ENCODE measurements around the gene PRKAG2.

Gene PRKAG2

DNA sequence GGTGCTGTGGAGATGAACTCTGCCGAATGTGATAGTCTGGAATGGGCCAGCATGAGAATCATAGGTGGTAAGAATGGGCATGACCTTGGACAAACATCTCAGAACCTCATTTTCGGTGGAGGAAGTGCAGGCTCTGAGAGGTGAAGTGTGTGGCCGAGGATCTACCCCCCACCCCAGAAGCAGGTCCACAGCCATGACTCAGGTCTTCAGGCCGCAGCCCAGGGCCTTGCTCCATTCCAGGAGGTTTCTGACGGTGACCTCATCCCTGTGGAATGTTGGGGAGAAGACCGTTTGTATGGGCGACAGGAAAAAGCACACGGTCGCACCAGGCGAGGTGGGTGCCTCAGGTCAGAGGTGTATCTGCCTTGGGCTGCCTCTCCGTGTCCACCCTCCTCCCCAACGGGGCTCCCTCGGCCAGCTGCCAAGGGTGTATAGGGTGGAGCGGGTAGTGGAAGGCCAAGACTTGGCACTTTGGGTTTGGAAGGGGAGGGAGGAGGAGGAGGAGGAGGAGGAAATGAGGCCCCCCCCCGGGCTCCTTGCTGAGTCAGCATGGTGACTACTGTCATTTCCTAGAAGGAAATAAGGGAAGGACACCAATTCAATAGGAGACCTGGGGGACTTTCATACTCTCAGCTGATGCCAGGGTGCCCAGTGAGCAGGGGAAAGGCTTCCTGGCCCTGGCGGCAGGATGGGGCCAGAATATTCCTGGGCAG lies 189.2 kb downstream of the PRKAG2 start:
- no peak for DNase-seq

GRCh38 chr7:151686826-151687225 lies 190.1 kb downstream of the PRKAG2 start:
- DNase-seq = no peak

GRCh38 chr7:151686016-151686766 lies 190.7 kb downstream of the PRKAG2 start:
- no peak for DNase-seq

DNA sequence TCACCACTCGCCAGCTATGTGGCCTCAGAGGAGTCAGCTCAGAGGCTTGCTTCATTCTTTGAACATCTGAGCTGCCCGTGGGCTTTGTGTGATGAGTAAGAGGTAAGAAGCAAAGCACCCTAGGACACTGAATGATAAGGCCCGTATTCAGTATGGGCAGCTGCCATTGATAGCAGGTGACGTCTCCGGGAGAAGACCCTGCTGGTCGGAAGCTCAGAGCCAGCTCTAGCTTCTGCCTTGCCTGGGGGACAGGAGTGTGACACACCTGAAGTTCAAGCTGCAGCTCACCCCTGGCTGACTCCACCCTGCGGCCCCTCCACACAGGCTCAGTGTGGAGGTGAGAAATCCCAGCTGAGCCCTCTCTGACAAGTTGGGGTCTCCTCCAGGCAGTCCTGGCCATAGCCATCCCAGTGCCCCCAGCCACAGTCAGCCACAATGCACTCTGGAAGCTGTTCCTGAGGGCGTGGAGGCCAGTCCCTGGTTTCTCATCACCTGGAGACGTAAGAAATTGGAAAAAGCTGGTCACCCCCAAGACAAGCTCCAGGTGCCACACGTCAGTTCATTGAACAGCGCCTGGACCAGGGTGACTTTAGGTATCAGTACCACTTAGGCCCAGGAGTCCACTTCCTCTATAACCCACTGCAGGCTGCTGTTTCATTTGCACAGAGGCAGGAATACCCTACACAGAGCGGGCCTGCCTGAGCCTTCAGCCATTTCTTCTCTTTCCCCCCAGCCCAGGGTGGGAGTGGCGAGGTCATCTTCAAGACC lies 192.3 kb downstream of the PRKAG2 start:
- DNase-seq = no peak

- no peak for DNase-seq
Measured at GRCh38 chr7:151683615-151684407, 193.1 kb downstream of the PRKAG2 start.

GRCh38 chr7:151682831-151683614 lies 193.9 kb downstream of the PRKAG2 start:
- peak; percentile 13 for DNase-seq

DNA sequence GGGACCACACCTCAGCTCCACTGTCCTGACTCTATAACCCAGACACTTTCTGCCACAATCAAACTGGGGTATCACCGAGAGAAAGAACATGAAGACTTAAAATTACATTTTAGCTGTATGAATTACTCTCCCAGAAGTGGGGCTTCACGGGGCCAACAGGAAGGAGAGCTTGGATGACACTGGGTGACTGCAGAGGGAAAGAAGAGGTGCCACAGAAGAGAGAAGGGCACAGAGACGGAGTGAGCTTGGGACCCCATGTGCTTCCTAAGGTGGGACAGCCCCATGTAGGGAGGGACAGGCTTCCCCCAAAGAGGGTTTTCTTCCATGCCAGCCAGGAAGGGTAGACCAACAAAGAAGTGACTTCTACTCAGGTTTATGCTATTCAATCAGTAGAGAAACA lies 195.2 kb downstream of the PRKAG2 start:
- DNase-seq = no peak

DNA sequence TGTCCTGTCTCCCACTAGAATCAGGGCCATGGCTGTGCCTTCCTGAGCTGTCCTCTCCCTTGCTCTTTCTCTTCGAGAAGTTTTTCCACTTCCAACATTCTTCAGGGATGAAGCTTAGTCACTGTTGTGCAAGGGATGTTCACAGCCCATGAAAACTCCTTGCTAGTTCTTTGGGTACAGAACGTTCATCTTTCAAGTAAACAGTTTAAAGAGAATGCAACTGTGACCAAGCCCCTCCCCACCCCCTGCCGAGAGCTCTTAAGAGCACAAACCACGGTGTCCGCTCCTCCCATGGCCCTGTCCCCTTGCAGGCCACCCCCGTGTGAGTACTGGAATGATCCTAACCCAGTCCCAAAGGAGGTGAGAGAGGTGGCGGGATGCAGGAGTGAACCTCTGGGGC lies 196.1 kb downstream of the PRKAG2 start:
- DNase-seq = no peak

- no peak for DNase-seq
Measured at GRCh38 chr7:151679881-151680612, 196.9 kb downstream of the PRKAG2 start.

DNA sequence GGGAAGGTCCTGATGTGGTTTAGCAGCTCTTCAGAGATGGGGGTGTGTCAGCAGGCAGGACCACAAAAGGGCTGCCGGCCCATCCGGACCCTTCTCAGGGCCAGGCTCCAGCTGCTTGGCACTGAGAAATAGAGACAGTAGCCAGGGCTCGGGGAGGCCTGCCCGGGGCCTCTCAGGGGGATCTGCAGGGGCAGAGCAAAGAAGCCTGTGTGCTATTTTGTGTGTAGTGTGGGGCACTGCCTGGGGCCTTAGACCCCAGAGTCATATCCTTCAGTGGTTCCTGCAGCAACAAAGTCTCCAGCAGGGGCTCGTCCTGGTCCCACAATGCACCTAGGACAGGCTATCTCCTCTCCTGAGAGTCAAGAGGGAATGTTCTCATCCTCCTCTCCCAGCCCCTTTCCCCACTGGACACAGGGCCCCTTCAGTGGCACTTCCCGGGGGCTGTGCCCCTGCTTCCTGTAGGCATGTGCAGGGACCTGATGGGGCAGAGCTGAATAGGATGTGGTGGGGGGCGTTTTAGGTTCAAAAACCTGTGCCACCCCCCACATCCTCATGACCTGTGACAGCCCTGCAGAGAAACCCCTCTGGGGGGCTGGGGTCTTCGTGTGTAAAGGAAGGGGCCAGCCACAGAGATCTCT lies 197.7 kb downstream of the PRKAG2 start:
- no peak for DNase-seq

- DNase-seq = no peak
Measured at GRCh38 chr7:151678227-151678604, 198.7 kb downstream of the PRKAG2 start.

DNA sequence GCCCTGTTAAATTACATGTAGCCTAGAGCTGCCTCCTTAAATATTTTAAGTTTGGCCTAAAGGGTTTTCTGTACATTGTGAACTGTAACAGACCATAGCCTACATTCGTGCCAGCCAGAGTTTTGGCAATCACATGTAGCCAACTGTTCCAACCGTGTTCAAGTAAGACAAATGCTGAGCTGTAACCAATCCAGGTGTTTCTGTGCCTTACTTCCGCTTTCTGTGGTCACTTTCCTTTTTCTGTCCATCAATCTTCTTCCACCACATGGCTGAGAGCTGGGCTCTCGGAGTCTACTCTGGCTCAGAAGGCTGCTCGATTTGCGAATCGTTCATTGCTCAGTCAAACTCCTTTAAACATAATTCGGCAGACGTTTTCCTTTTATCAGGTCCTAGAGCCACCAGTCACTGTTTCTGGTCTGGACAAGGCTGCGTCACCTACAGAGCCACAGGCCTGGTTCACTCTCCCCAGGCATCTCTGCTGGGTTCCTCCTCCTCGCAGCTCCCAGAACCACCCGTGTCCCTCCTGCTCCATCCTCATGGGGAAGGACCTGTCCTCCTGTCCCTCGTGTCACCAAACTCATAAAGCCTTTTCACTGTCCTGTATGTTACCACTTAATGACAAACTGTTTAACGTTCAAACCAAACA lies 199.2 kb downstream of the PRKAG2 start:
- DNase-seq = no peak

- no peak for DNase-seq
Measured at GRCh38 chr7:151676759-151677158, 200.2 kb downstream of the PRKAG2 start.

GRCh38 chr7:151675196-151675920 lies 201.6 kb downstream of the PRKAG2 start:
- no peak for DNase-seq

DNA sequence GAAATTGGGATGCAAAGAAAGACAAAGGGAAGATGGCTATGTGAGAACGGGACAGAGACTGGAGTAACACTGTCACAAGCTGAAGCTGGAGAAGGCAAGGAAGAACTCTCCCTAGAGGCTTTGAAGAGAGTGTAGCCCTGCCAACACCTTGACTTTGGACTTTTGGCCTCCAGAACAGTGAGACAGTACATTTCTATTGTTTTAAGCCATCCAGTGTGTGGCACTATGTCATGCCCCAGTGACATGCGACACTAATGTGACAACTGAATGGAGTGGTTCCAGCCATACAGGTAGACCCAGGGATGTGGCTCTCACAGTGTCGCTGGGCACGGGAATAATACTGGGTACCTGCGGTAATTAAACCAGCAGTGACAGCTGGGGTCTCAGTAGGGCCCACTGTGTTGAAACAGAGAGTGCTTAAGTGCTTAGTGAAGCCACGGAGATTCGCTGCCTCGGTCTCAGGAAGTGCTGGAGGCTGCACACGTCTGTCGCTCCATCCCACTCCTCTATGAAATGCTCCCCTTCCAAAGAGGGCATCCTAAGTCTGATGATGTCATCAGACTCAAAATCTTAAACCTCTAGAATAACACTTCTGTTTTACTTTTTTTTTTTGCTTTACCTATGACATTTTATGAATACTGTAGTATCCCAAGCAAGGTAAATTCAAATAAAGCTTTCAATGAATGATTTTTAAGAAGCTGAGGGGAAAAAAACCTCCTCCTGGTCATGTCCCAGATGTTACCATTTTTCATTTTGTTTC lies 202.6 kb downstream of the PRKAG2 start:
- DNase-seq = no peak

- DNase-seq = no peak
Measured at GRCh38 chr7:151673216-151673615, 203.7 kb downstream of the PRKAG2 start.

DNA sequence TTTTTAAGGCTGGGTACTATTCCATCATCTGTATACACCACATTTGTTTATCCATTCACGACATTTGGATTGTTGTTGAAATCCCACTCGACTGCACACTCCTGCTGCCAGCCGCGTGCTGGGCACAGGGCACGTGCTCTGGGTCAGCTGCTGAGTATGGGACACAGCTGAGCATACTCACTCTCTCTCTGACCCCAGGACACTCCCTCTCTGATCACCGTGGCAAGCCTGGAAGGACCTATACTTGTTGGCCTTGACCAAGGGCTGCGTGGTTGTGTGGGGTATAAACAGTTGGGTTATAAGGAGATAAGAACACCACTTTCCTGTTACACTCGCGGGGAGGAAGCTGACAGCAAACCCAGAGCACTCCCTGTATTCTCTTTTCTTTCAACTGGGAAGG lies 204.2 kb downstream of the PRKAG2 start:
- peak; percentile 4 for DNase-seq

DNA sequence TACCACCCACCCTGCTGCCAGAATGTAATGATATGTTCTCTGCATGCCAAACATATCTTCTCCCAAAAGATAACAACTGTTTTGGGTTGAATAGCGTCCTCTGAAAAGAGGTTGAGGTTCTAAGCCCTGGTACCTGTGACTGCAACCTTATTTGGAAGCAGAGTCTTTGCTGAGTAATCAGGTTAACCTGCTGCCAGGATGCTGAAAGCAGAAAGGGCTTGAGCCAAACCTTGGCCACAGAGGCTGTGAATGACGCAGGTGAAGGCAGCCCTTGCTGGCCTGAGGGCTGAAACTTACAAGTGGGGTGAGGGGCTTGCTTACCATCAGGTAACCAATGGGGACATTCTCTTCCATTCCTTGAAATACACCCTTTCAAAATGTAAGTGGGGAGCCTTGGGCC lies 205.4 kb downstream of the PRKAG2 start:
- no peak for DNase-seq

DNA sequence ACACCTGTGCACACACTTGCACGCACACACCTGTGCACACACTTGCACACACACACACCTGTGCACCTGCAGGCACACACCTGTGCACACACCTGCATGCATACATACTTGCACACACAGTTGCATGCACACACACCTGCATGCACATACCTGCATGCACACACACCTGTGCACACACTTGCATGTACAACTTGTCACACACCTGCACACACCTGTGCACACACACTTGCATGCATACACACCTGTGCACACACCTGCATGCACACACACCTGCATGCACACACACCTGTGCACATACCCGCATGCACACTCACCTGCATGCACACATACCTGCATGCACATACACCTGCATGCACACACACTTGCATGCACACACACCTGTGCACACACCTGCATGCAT lies 207.2 kb downstream of the PRKAG2 start:
- DNase-seq = no peak

All from suppressor macrophage treated with lipopolysaccharide for 4 hours (primary cell).